Measurements from ENCODE around the gene SGCE.

The SGCE gene

GRCh38 chr7:94632338-94633013 is 23.5 kb downstream of the SGCE start:
- H3K27ac ChIP-seq, result no peak overlapping the region
- H3K4me3 ChIP-seq, result no peak overlapping the region
- no peak overlapping the region for H3K9ac ChIP-seq
- no peak overlapping the region for H3K4me2 ChIP-seq
- no peaks in the 10 kb centered on the region for H3K27me3 ChIP-seq
- TF ChIP-seq Cebpa-rat (IDR thresholded peaks at IDR 0.05), result no peak
- H3K36me3 ChIP-seq, result no peaks in the 10 kb centered on the region
- no peaks in the 10 kb centered on the region for H3K9me3 ChIP-seq
- H3K4me1 ChIP-seq, result no peaks in the 10 kb centered on the region
- 0 out of 2 replicates have a peak, but pooled peaks cover 13% of the 10 kb centered on the region for H4K20me1 ChIP-seq

DNA sequence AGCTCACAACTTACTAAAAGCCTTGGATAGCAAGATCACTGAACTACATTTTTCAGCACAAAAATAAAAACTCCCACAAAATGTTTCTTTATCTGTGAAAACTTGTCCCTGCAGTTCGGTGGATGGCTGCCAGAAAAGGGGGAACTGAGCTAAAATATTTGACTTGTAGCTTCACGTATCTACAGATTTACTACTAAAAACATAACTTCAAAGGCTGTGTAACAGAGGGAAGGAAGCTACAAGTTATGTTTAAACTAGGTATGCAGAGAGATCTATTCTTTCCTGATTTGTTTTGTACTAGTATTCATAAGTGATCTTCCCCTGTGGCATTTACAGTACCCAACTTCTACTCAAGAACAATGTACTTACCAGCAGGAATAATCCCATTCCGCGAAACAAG is 25.1 kb downstream of the SGCE start:
- H3K4me2 ChIP-seq, result no peak overlapping the region
- H4K20me1 ChIP-seq, result 0 out of 2 replicates have a peak, but pooled peaks cover 13% of the 10 kb centered on the region
- H3K27me3 ChIP-seq, result no peaks in the 10 kb centered on the region
- H3K36me3 ChIP-seq, result no peaks in the 10 kb centered on the region
- no peak overlapping the region for H3K27ac ChIP-seq
- no peaks in the 10 kb centered on the region for H3K9me3 ChIP-seq
- TF ChIP-seq Cebpa-rat (IDR thresholded peaks at IDR 0.05), result no peak
- H3K4me3 ChIP-seq, result no peak overlapping the region
- no peak overlapping the region for H3K9ac ChIP-seq
- no peaks in the 10 kb centered on the region for H3K4me1 ChIP-seq

- TF ChIP-seq Cebpa-rat (IDR thresholded peaks at IDR 0.05), result no peak
- Histone ChIP-seq H3K4me2 (no peak overlapping the region), H3K4me3 (no peak overlapping the region), H3K4me1 (peaks cover 16% of the 10 kb centered on the region), H3K36me3 (no peaks in the 10 kb centered on the region), H4K20me1 (no peaks in the 10 kb centered on the region), H3K9ac (no peak overlapping the region), H3K27me3 (no peaks in the 10 kb centered on the region), H3K27ac (no peak overlapping the region), H3K9me3 (no peaks in the 10 kb centered on the region)
Observed at GRCh38 chr7:94623820-94624219, 32.1 kb downstream of the SGCE start.

DNA sequence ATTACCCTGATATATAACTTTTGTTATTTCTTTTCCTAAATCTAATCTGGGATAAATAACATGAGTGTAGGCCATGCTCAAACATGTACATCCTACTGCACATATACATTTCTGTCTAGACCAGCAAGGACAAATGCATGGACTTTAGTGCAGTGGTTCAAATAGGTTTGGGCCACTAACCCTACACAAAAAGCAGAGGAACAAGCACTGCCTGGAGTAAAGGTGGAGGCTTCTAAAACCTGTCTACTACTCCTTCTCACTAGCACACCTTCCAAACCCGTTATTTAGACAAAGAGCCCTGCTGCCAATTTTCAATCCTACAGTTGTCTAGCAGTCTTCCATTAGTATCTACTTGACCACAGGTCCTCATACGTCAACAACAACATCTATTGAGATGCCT is 34.8 kb downstream of the SGCE start:
- peaks cover 16% of the 10 kb centered on the region for H3K4me1 ChIP-seq
- no peak overlapping the region for H3K27ac ChIP-seq
- peak overlapping the region; percentile 48 for H3K4me2 ChIP-seq

DNA sequence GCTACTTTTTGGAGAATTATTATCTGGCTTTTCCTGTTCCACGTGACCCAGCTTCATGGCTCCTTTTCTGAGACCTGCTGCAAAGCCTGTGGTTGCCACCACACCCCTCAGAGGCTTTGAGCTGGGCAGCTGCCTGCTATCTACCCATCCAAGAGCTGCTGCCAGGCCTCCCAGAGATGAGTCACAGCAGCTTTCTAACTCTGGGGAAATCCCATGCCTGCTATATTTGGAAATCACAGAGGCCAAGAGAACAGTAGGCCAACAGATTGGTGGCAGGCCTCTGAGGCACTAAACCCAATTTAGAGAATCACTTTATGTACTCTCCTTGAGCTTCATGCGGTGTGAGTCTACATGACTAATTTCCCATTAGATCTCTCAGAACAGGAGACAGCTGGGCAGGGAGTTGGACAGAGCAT is 35.2 kb downstream of the SGCE start:
- no peaks in the 10 kb centered on the region for H3K27me3 ChIP-seq
- H3K4me3 ChIP-seq, result no peak overlapping the region
- H3K4me2 ChIP-seq, result peak overlapping the region; percentile 48
- no peak overlapping the region for H3K27ac ChIP-seq
- TF ChIP-seq Cebpa-rat (IDR thresholded peaks at IDR 0.05), result no peak
- H3K4me1 ChIP-seq, result peaks cover 16% of the 10 kb centered on the region
- H3K36me3 ChIP-seq, result no peaks in the 10 kb centered on the region
- no peaks in the 10 kb centered on the region for H4K20me1 ChIP-seq
- H3K9me3 ChIP-seq, result no peaks in the 10 kb centered on the region
- H3K9ac ChIP-seq, result no peak overlapping the region

More for the DNA sequence above, 34.8 kb downstream of the SGCE start:
- no peaks in the 10 kb centered on the region for H3K9me3 ChIP-seq
- no peak overlapping the region for H3K9ac ChIP-seq
- H4K20me1 ChIP-seq, result no peaks in the 10 kb centered on the region
- no peaks in the 10 kb centered on the region for H3K27me3 ChIP-seq
- H3K4me3 ChIP-seq, result no peak overlapping the region
- H3K36me3 ChIP-seq, result no peaks in the 10 kb centered on the region
- no peak for TF ChIP-seq Cebpa-rat (IDR thresholded peaks at IDR 0.05)

DNA sequence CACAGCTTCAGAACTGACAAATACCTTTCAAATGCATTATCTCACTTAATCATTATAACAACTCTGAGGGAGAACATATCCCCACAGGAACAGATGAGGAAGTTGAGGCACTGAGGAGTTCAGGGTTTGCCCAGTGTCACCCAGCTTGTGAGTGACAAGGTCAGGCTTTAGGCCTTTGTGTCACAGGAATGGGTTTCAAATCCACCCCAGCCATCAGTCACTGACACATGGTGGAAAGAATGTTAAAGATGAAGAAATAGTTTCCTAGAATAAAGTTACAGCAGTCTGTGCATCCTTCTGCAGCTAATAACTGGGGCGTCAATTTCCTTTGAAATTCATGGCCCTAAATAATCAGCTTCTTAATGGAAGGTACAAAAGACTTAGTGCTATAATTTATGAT is 37.8 kb downstream of the SGCE start:
- no peak overlapping the region for H3K4me3 ChIP-seq
- no peak overlapping the region for H3K9ac ChIP-seq
- no peak overlapping the region for H3K27ac ChIP-seq
- no peaks in the 10 kb centered on the region for H3K36me3 ChIP-seq
- no peaks in the 10 kb centered on the region for H3K27me3 ChIP-seq
- peaks cover 16% of the 10 kb centered on the region for H3K4me1 ChIP-seq
- TF ChIP-seq Cebpa-rat (IDR thresholded peaks at IDR 0.05), result no peak
- H3K9me3 ChIP-seq, result no peaks in the 10 kb centered on the region
- no peak overlapping the region for H3K4me2 ChIP-seq
- H4K20me1 ChIP-seq, result no peaks in the 10 kb centered on the region

GRCh38 chr7:94616855-94617254 is 39.1 kb downstream of the SGCE start:
- Histone ChIP-seq H3K9me3 (no peaks in the 10 kb centered on the region), H3K27me3 (no peaks in the 10 kb centered on the region), H3K27ac (no peak overlapping the region), H3K4me1 (peaks cover 16% of the 10 kb centered on the region), H3K9ac (no peak overlapping the region), H4K20me1 (no peaks in the 10 kb centered on the region), H3K4me2 (no peak overlapping the region), H3K36me3 (0 out of 2 replicates have a peak, but pooled peaks cover 3% of the 10 kb centered on the region), H3K4me3 (no peak overlapping the region)
- TF ChIP-seq Cebpa-rat (IDR thresholded peaks at IDR 0.05), result no peak

- H3K27me3 ChIP-seq, result no peaks in the 10 kb centered on the region
- H3K9me3 ChIP-seq, result no peaks in the 10 kb centered on the region
- H3K4me1 ChIP-seq, result peaks cover 5% of the 10 kb centered on the region
- no peak overlapping the region for H3K4me2 ChIP-seq
- H3K36me3 ChIP-seq, result 0 out of 2 replicates have a peak, but pooled peaks cover 3% of the 10 kb centered on the region
- no peak overlapping the region for H3K27ac ChIP-seq
- TF ChIP-seq Cebpa-rat (IDR thresholded peaks at IDR 0.05), result no peak
- H3K9ac ChIP-seq, result no peak overlapping the region
- no peaks in the 10 kb centered on the region for H4K20me1 ChIP-seq
- no peak overlapping the region for H3K4me3 ChIP-seq
Observed at GRCh38 chr7:94615666-94616065, 40.3 kb downstream of the SGCE start.

DNA sequence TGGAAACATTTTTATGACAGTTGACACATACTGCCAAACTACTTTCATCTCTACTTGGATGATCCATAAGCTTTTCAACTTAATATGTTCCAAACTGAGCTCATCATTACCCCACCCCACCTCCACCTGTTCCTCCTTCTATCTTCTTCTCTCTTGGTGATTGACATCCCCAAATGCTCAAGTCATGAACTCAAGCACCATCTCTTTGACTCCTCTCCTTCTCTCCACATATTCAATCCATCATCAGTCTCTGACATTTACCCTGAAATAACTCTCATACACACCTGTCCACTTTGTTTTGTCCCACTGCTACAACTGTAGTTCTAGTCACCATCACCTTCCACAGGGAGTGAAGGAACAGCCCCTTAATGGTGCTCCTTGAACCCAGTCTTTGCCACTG is 43.3 kb downstream of the SGCE start:
- no peaks in the 10 kb centered on the region for H4K20me1 ChIP-seq
- no peaks in the 10 kb centered on the region for H3K27me3 ChIP-seq
- no peaks in the 10 kb centered on the region for H3K9me3 ChIP-seq
- no peaks in the 10 kb centered on the region for H3K4me1 ChIP-seq
- H3K9ac ChIP-seq, result no peak overlapping the region
- no peak for TF ChIP-seq Cebpa-rat (IDR thresholded peaks at IDR 0.05)
- 0 out of 2 replicates have a peak, but pooled peaks cover 3% of the 10 kb centered on the region for H3K36me3 ChIP-seq
- no peak overlapping the region for H3K4me2 ChIP-seq
- H3K27ac ChIP-seq, result no peak overlapping the region
- H3K4me3 ChIP-seq, result no peak overlapping the region

DNA sequence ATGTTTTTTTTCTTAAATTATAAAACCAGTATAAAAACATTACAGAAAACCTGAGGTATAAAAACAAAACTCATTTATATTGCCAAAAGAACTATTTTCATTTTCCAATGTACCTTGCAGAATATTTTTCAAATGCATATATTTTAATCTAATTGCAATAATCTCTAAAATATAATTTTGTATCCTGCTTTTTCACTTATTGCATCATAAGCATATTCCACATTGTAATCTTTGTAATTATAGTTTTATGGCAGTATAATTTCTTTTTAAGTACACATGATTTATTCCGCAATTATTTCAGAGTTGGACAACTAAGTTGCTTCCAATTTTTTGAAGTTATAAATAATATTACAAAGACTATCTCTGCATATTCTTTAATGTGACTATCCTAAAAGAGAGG is 43.7 kb downstream of the SGCE start:
- Histone ChIP-seq H4K20me1 (no peaks in the 10 kb centered on the region), H3K36me3 (0 out of 2 replicates have a peak, but pooled peaks cover 3% of the 10 kb centered on the region), H3K4me3 (no peak overlapping the region), H3K4me2 (no peak overlapping the region), H3K27ac (no peak overlapping the region), H3K4me1 (no peaks in the 10 kb centered on the region), H3K9me3 (no peaks in the 10 kb centered on the region), H3K9ac (no peak overlapping the region), H3K27me3 (no peaks in the 10 kb centered on the region)
- no peak for TF ChIP-seq Cebpa-rat (IDR thresholded peaks at IDR 0.05)
